Measurements from ENCODE around the gene CCND1.

GRCh38 chr11:69657456-69657910 lies 16.5 kb downstream of the CCND1 start:
- TF ChIP-seq CTCF (conservative IDR thresholded peaks at IDR 0.05; ENCODE audit: low read depth, low read length) = no peak
- TF ChIP-seq EZH2 (IDR thresholded peaks at IDR 0.05; ENCODE audit: borderline replicate concordance, low read depth, low read length, poor library complexity, severe bottlenecking) = no peak

All from A673 (cell line).